GM12878 (cell line): ENCODE data around the gene MCUB.

Experiments
- CBX3 ChIP-seq: fragments of 200-600 bp; sonication (generic); IDR thresholded peaks from 2 replicates; pipeline ENCODE4 v1.6.1; 2016; ENCODE audit warnings: low read depth, borderline replicate concordance
- CTCF ChIP-seq, 3 experiments: IDR thresholded peaks in 2 of 3; conservative IDR thresholded peaks in 1 of 3; 2 replicates each; pipeline ENCODE4 v1.5.1; 2011; ENCODE audit warnings: low read depth in 3 of 3, low read length in 3 of 3, mild to moderate bottlenecking in 3 of 3, control low read depth in 2 of 3, moderate library complexity in 2 of 3, inconsistent platforms in 1 of 3, mixed read lengths in 1 of 3; ENCODE audit not compliant: control insufficient read depth in 2 of 3, insufficient read depth in 1 of 3; ENCODE audit errors: extremely low read depth in 1 of 3
- ETV6 ChIP-seq, 2 experiments: fragments of 450-650 bp in 1 of 2; IDR thresholded peaks in 1 of 2; conservative IDR thresholded peaks in 1 of 2; 2 replicates each; pipeline ENCODE4 v1.6.1; 2014; ENCODE audit warnings: antibody characterized with exemption in 1 of 2, borderline replicate concordance in 1 of 2, low read depth in 1 of 2, mild to moderate bottlenecking in 1 of 2, moderate library complexity in 1 of 2
- MAX ChIP-seq: IDR thresholded peaks from 2 replicates; pipeline ENCODE4 v1.6.1; 2012; ENCODE audit warnings: low read depth, low read length, improper control_type of control experiment
- MYC ChIP-seq: IDR thresholded peaks from 2 replicates; pipeline ENCODE4 v1.6.1; 2011; ENCODE audit warnings: mild to moderate bottlenecking, low read length, moderate library complexity, inconsistent platforms; ENCODE audit not compliant: insufficient read depth, insufficient replicate concordance, insufficient read length, severe bottlenecking
- SIN3A ChIP-seq: IDR thresholded peaks from 2 replicates; pipeline ENCODE4 v1.6.1; 2012; ENCODE audit warnings: low read depth, low read length, improper control_type of control experiment
- SKIL ChIP-seq: fragments of 450-650 bp; IDR thresholded peaks from 2 replicates; pipeline ENCODE4 v1.6.1; 2017; ENCODE audit warnings: mild to moderate bottlenecking, low read depth, inconsistent platforms; ENCODE audit not compliant: poor library complexity, severe bottlenecking
- SMARCA5 ChIP-seq: fragments of 450-650 bp; IDR thresholded peaks from 2 replicates; pipeline ENCODE4 v1.6.1; 2017; ENCODE audit warnings: mild to moderate bottlenecking
- STAT1 ChIP-seq: fragments of 450-650 bp; conservative IDR thresholded peaks from 2 replicates; pipeline ENCODE4 v1.6.1; 2014; ENCODE audit warnings: antibody characterized with exemption, mild to moderate bottlenecking
- USF1 ChIP-seq: IDR thresholded peaks from 2 replicates; pipeline ENCODE4 v1.6.1; 2011; ENCODE audit warnings: borderline replicate concordance, low read depth, mild to moderate bottlenecking, moderate library complexity, mixed read lengths, low read length; ENCODE audit not compliant: insufficient read depth; ENCODE audit errors: extremely low read length
- USF2 ChIP-seq: IDR thresholded peaks from 2 replicates; pipeline ENCODE4 v1.6.1; 2011; ENCODE audit warnings: low read depth, low read length, improper control_type of control experiment, borderline replicate concordance

- no peak for TF ChIP-seq CTCF (IDR thresholded peaks at IDR 0.05 in 2 of 3, conservative IDR thresholded peaks at IDR 0.05 in 1 of 3; ENCODE audit: control insufficient read depth in 2 of 3, extremely low read depth in 1 of 3, insufficient read depth in 1 of 3, low read depth in 3 of 3, low read length in 3 of 3)
- TF ChIP-seq STAT1, result no peak
- TF ChIP-seq CBX3, result no peak
- no peak for TF ChIP-seq USF2
- no peak for TF ChIP-seq MAX
- TF ChIP-seq SMARCA5, result no peak
- TF ChIP-seq SIN3A, result no peak
- TF ChIP-seq SKIL, result no peak
- TF ChIP-seq ETV6 (conservative IDR thresholded peaks at IDR 0.05 in 1 of 2, IDR thresholded peaks at IDR 0.05 in 1 of 2; ENCODE audit: borderline replicate concordance in 1 of 2, low read depth in 1 of 2), result no peak
- TF ChIP-seq MYC, result no peak
- TF ChIP-seq USF1, result no peak
Observed at GRCh38 chr4:109607976-109608375, 47.9 kb downstream of the MCUB start.
